ENCODE results near the gene IL1RAPL2. TPM values are rescaled to one million over a fixed set of nuclear protein-coding genes. Genes with fewer than 3 reads are reported as not detected.

The IL1RAPL2 gene
- total and polyA plus RNA-seq, 11 donors, result 0.08 to 0.16 (median 0.10) TPM; not detected in 8

GRCh38 chrX:105695451-105695850, 1129.5 kb downstream of the IL1RAPL2 start:
- DNase-seq (no peak), ATAC-seq (no peak)
- H3K27ac ChIP-seq, result no peak overlapping the region
- H3K27me3 ChIP-seq, result no peaks in the 10 kb centered on the region
- H3K4me1 ChIP-seq, result peaks cover 0 to 5% (median 0%) of the 10 kb centered on the region in 12 donors
- TF ChIP-seq CTCF (IDR thresholded peaks at IDR 0.05), result no peak
- intact Hi-C loops (cut with DNase I), result no loop called here
- no peak overlapping the region for H3K4me3 ChIP-seq
- no peaks in the 10 kb centered on the region for H3K36me3 ChIP-seq
- WGBS, 4 donors, result 58 to 84% (median 67%) methylated on average over 1 of the region's 1 CpG
- H3K9me3 ChIP-seq, result no peaks in the 10 kb centered on the region

GRCh38 chrX:105696870-105697269, 1130.9 kb downstream of the IL1RAPL2 start:
- intact Hi-C loops (cut with DNase I), result no loop called here
- no peak overlapping the region for H3K27ac ChIP-seq
- WGBS, 4 donors, result 32 to 47% (median 38%) methylated on average over 2 of the region's 2 CpGs
- no peaks in the 10 kb centered on the region for H3K9me3 ChIP-seq
- H3K36me3 ChIP-seq, result no peaks in the 10 kb centered on the region
- DNase-seq, result no peak
- TF ChIP-seq CTCF (IDR thresholded peaks at IDR 0.05) (no peak), POLR2A (IDR thresholded peaks at IDR 0.05) (no peak)
- no peak overlapping the region for H3K4me3 ChIP-seq
- no peak for ATAC-seq
- H3K27me3 ChIP-seq, result no peaks in the 10 kb centered on the region
- peaks cover 0 to 5% (median 0%) of the 10 kb centered on the region in 12 donors for H3K4me1 ChIP-seq

- Histone ChIP-seq H3K4me3 (no peak overlapping the region), H3K36me3 (no peaks in the 10 kb centered on the region), H3K27me3 (no peaks in the 10 kb centered on the region), H3K4me1 (peaks cover 0 to 5% (median 0%) of the 10 kb centered on the region in 12 donors), H3K27ac (no peak overlapping the region), H3K9me3 (no peaks in the 10 kb centered on the region)
- no peak for DNase-seq
- intact Hi-C loops (cut with DNase I), result no loop called here
- TF ChIP-seq CTCF (IDR thresholded peaks at IDR 0.05), result no peak
- TF ChIP-seq POLR2A (IDR thresholded peaks at IDR 0.05), result no peak
- WGBS, 4 donors, result 43 to 50% (median 48%) methylated on average over 2 of the region's 2 CpGs
- no peak for ATAC-seq
Observed at GRCh38 chrX:105697984-105698781, 1132.2 kb downstream of the IL1RAPL2 start.

GRCh38 chrX:105700331-105700730, 1134.3 kb downstream of the IL1RAPL2 start:
- TF ChIP-seq POLR2A (IDR thresholded peaks at IDR 0.05) (no peak), CTCF (IDR thresholded peaks at IDR 0.05) (no peak)
- H3K27ac ChIP-seq, result no peak overlapping the region
- no peak overlapping the region for H3K4me3 ChIP-seq
- H3K36me3 ChIP-seq, result no peaks in the 10 kb centered on the region
- peaks cover 0 to 5% (median 0%) of the 10 kb centered on the region in 12 donors for H3K4me1 ChIP-seq
- DNase-seq (no peak), ATAC-seq (no peak)
- no peaks in the 10 kb centered on the region for H3K27me3 ChIP-seq
- 53 to 73% (median 56%) methylated on average over 1 of the region's 1 CpG for WGBS, 4 donors
- intact Hi-C loops (cut with DNase I), result no loop called here
- no peaks in the 10 kb centered on the region for H3K9me3 ChIP-seq

Data from heart left ventricle (tissue), 16 donors.